ENCODE results near the gene TNNI3. TPM values are rescaled to one million over a fixed set of nuclear protein-coding genes. Genes with fewer than 3 reads are reported as not detected.

Gene TNNI3
- total RNA-seq = not detected in 2 replicates

GRCh38 chr19:55157064-55157908, at the start of gene TNNI3:
Gene TNNI3 (minus strand): TSS chr19:55157732. CDS start chr19:55157589, 143 bp downstream.

GRCh38 chr19:55179606-55180484, 22.3 kb upstream of the TNNI3 start, which contains the start of gene SYT5:
Gene SYT5 (minus strand): TSS chr19:55180289. CDS start chr19:55179041, 1,248 bp downstream.

GRCh38 chr19:55166530-55167268, 9.2 kb upstream of the TNNI3 start, which contains the start of gene DNAAF3:
Gene DNAAF3 (minus strand): TSS chr19:55166613. CDS start chr19:55166413, 200 bp downstream.

GRCh38 chr19:55149078-55150003, 8.2 kb downstream of the TNNI3 start, which contains the start of gene TNNT1:
Gene TNNT1 (minus strand): TSS chr19:55149206. CDS start chr19:55147157, 2,049 bp downstream.

GRCh38 chr19:55116859-55117662, 40.5 kb downstream of the TNNI3 start, which contains the start of gene PPP1R12C:
Gene PPP1R12C (minus strand): TSS chr19:55117637. CDS start chr19:55117543, 94 bp downstream.

Other genes starting within 250 kb of the TNNI3 start
- gene NLRP7, start 210.2 kb downstream of the TNNI3 start, total RNA-seq = not detected in 2 replicates
- 1.9 TPM in 1 of 2 replicates, not detected in the other for gene NLRP2, start 191.4 kb downstream of the TNNI3 start, total RNA-seq
- gene GP6, start 119.5 kb downstream of the TNNI3 start, total RNA-seq = not detected in 2 replicates
- 9.2 and 16.6 TPM in 2 replicates for gene RDH13, start 94.6 kb downstream of the TNNI3 start, total RNA-seq
- gene EPS8L1, start 81.9 kb downstream of the TNNI3 start, total RNA-seq = 0.64 and 6.5 TPM in 2 replicates
- gene PPP1R12C, start 40.1 kb downstream of the TNNI3 start, total RNA-seq = 45.6 and 47.1 TPM in 2 replicates
- 6.7 and 20.3 TPM in 2 replicates for gene TNNT1, start 8.5 kb downstream of the TNNI3 start, total RNA-seq
- gene DNAAF3, start 8.9 kb upstream of the TNNI3 start, total RNA-seq = 1.0 TPM in 1 of 2 replicates, not detected in the other
- gene SYT5, start 22.6 kb upstream of the TNNI3 start, total RNA-seq = 0.08 and 0.26 TPM in 2 replicates
- 3.9 and 6.6 TPM in 2 replicates for gene PTPRH, start 51.8 kb upstream of the TNNI3 start, total RNA-seq
- gene TMEM86B, start 71.0 kb upstream of the TNNI3 start, total RNA-seq = 0.56 and 1.8 TPM in 2 replicates
- 34.1 and 42.2 TPM in 2 replicates for gene PPP6R1, start 101.3 kb upstream of the TNNI3 start, total RNA-seq
- gene HSPBP1, start 122.4 kb upstream of the TNNI3 start, total RNA-seq = 50.1 and 59.6 TPM in 2 replicates
- gene BRSK1, start 126.3 kb upstream of the TNNI3 start, total RNA-seq = 6.3 and 16.0 TPM in 2 replicates
- not detected in 2 replicates for gene TMEM150B, start 167.6 kb upstream of the TNNI3 start, total RNA-seq
- 5.8 and 29.9 TPM in 2 replicates for gene KMT5C, start 182.1 kb upstream of the TNNI3 start, total RNA-seq
- 0.56 TPM in 1 of 2 replicates, not detected in the other for gene COX6B2, start 197.0 kb upstream of the TNNI3 start, total RNA-seq
- not detected in 2 replicates for gene GARIN5B, start 205.5 kb upstream of the TNNI3 start, total RNA-seq
- gene IL11, start 212.7 kb upstream of the TNNI3 start, total RNA-seq = 12.8 and 57.4 TPM in 2 replicates
- 0.72 TPM in 1 of 2 replicates, not detected in the other for gene TMEM190, start 219.1 kb upstream of the TNNI3 start, total RNA-seq
- gene TMEM238, start 226.6 kb upstream of the TNNI3 start, total RNA-seq = 0.39 TPM in 1 of 2 replicates, not detected in the other
- gene RPL28, start 228.2 kb upstream of the TNNI3 start, total RNA-seq = 712 and 1,214 TPM in 2 replicates

All from epithelial cell of alveolus of lung (primary cell).